ENCODE results near the gene TGFBR3L. TPM values are rescaled to one million over a fixed set of nuclear protein-coding genes. Genes with fewer than 3 reads are reported as not detected.

TGFBR3L gene
- total and polyA plus RNA-seq, 2 of the 8 experiments (the other 6 are each of a cell fraction or from before 2014, with no cell fraction given): 3.1 to 3.7 TPM

DNA sequence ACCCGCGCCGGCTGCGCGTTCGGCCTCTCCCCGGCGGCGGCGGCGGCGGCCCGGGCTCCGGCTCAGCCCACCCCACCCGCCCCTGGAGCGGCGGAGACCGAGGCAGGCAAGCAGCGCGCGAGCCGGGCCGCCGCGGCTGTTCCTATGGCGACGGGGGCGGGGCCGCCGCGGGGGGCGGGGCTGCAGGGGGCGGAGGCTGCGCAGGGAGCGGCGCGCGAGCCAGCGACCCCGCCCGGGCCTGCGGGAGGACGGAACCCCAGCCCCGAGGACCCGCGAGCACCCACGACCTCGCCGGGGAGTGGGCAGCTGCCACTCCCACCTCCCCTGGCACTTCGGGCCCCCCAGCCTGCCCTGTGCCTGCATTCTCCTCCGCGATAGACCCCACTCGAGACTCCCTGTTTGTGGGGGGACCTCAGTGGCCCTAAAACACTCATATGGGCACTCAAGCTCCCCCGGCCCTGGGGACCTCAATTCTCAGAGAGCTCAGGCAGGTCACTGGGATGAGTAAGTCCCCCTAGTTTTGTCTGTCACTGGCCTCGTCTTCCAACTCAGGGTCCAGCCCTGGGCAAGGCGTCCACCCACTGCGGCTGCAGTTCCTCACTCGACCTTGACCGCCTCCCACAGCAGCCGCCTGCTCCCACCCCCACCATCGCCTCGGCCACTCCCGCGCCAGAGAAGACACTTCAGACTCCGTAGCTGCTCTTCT is 11.5 kb downstream of the TGFBR3L start, which contains the start of gene CTXN1:
TSS of gene CTXN1 (minus strand) at position 115 of the 706 bp plus-strand sequence. CDS start 597 bp downstream, outside the sequence.
- Histone ChIP-seq H3K9me3 (ENCODE audit: insufficient read depth in 2 of 2, low read depth in 1 of 2, low read length in 1 of 2) (no peaks in the 10 kb centered on the region), H4K8ac (ENCODE audit: extremely low read depth, insufficient read depth, low read length) (peak within 1 kb of the TSS; percentile 83), H2BK15ac (ENCODE audit: low read length) (no peak within 1 kb of the TSS), H3K9ac (replicated peaks in 1 of 4; ENCODE audit: extremely low read depth in 1 of 4, low read depth in 3 of 4, low read length in 3 of 4) (peak within 1 kb of the TSS in 2 of 4 experiments; percentile 25 to 52; a peak in 4 of 7 replicates), H4K20me1 (replicated peaks in 1 of 2; ENCODE audit: control insufficient read depth in 1 of 2, insufficient read depth in 2 of 2, low read length in 2 of 2) (peaks cover 12 to 24% of the 10 kb centered on the region in 2 experiments), H3K27me3 (replicated peaks in 1 of 4; ENCODE audit: control insufficient read depth in 3 of 4, extremely low read depth in 1 of 4, insufficient read depth in 3 of 4, low read length in 3 of 4) (no peaks in the 10 kb centered on the region), H4K5ac (ENCODE audit: insufficient read length, low read depth, low read length) (peak within 1 kb of the TSS; percentile 54), H3K18ac (ENCODE audit: extremely low read depth, low read length) (no peak within 1 kb of the TSS; the same call in 1 of the 2 replicates), H2BK12ac (ENCODE audit: low read depth, low read length) (no peak within 1 kb of the TSS), H3K23me2 (ENCODE audit: low read depth, low read length) (peaks cover 4% of the 10 kb centered on the region; the same call in 1 of the 2 replicates), H3K79me1 (ENCODE audit: low read depth, low read length) (no peaks in the 10 kb centered on the region), H3K36me3 (ENCODE audit: control insufficient read depth in 2 of 4, insufficient read depth in 4 of 4, low read length in 3 of 4) (peaks cover 2 to 10% (median 6%) of the 10 kb centered on the region in 4 experiments; a peak in 5 of 8 replicates), H3K23ac (ENCODE audit: insufficient read length) (no peak within 1 kb of the TSS), H3K56ac (replicated peaks; ENCODE audit: insufficient read length, low read depth, low read length) (no peak within 1 kb of the TSS), H3K79me2 (ENCODE audit: control insufficient read depth in 1 of 2, insufficient read depth in 2 of 2, low read length in 2 of 2) (no peaks in the 10 kb centered on the region), H3K27ac (ENCODE audit: low read depth, low read length) (no peak within 1 kb of the TSS), H2AFZ (ENCODE audit: low read length) (no peak within 1 kb of the TSS), H2AK5ac (ENCODE audit: low read depth, low read length) (no peak within 1 kb of the TSS), H2BK5ac (ENCODE audit: low read depth, low read length) (no peak within 1 kb of the TSS), H3K4me1 (replicated peaks in 1 of 4; ENCODE audit: control insufficient read depth in 3 of 4, insufficient read depth in 4 of 4, low read length in 3 of 4) (peaks cover 0 to 11% (median 5%) of the 10 kb centered on the region in 4 experiments; a peak in 5 of 7 replicates), H2BK120ac (replicated peaks; ENCODE audit: low read depth, low read length) (no peak within 1 kb of the TSS), H4K91ac (replicated peaks; ENCODE audit: insufficient read length, low read length) (peak within 1 kb of the TSS; percentile 74), H3K14ac (ENCODE audit: insufficient read length) (no peak within 1 kb of the TSS), H3K4ac (replicated peaks; ENCODE audit: insufficient read length, low read depth, low read length) (no peak within 1 kb of the TSS), H2BK20ac (ENCODE audit: low read length) (no peak within 1 kb of the TSS), H3K4me2 (ENCODE audit: insufficient read depth in 1 of 2, low read depth in 2 of 2, low read length in 2 of 2) (peak within 1 kb of the TSS; percentile 4 to 91), H3K4me3 (ENCODE audit: extremely low read depth in 1 of 4, insufficient read depth in 2 of 4, low read depth in 3 of 4, low read length in 4 of 4) (peak within 1 kb of the TSS; percentile 43 to 66 (median 45))
- DNase-seq (ENCODE audit: low read depth in 1 of 2, low spot score in 2 of 2): peak in 1 of 2 experiments; percentile 91
- peak in 1 of 2 experiments; percentile 34; a peak in 1 of 3 replicates for TF ChIP-seq POLR2A (IDR thresholded peaks at IDR 0.05; ENCODE audit: control extremely low read depth in 1 of 2, low read depth in 2 of 2, low read length in 2 of 2)
- TF ChIP-seq SP4 (IDR thresholded peaks at IDR 0.05; ENCODE audit: low read length): 0 out of 2 replicates have a peak, but pooled peaks have one; percentile 42
- TF ChIP-seq HDAC6 (IDR thresholded peaks at IDR 0.05; ENCODE audit: low read depth, low read length): no peak
- WGBS, 2 experiments (ENCODE audit: extremely low coverage in 1 of 2, insufficient coverage in 1 of 2, insufficient read length in 1 of 2, insufficient replicate concordance in 2 of 2, low coverage in 1 of 2, low lambda C conversion rate in 2 of 2, missing lambda C conversion rate in 1 of 2): 53% methylated on average over 15 of the region's 65 CpGs; no CpG with 5 or more reads in 1 of the 2 experiments
- CTCF ChIA-PET (ENCODE audit: partially characterized antibody): interaction anchor here (0.7 to 1.9 kb wide), 12 partner anchors 9 to 87 kb away, joined by 3 to 10 read pairs (median 4); partner anchors contain the start of gene TGFBR3L
- FAIRE-seq: no peak
- POLR2A ChIA-PET (ENCODE audit: partially characterized antibody): interaction anchor here (0.7 to 10.4 kb wide), 10 partner anchors 8 to 68 kb away, joined by 3 to 205 read pairs (median 4); partner anchors contain the start of genes TGFBR3L and TIMM44

Data from H1 (cell line).